Right renal cortex interstitium (tissue), 3 donors: ENCODE results near the gene ATXN1. TPM values are rescaled to one million over a fixed set of nuclear protein-coding genes. Genes with fewer than 3 reads are reported as not detected.

Source experiments
- DNase-seq, 3 donors: peaks; one replicate each; pipeline ENCODE4 v3.0.0-alpha.2; 2013; ENCODE audit warnings: low read depth in 3 of 3, low spot score in 2 of 3
- polyA plus RNA-seq, 3 donors: library from polyadenylated mRNA; unstranded; fragments of 120-200 nt; gene quantifications; one replicate each; pipeline ENCODE4 v1.2.1, GENCODE V29; 2013; ENCODE audit not compliant: insufficient read length in 3 of 3

The ATXN1 gene
- polyA plus RNA-seq, 3 donors: 17.5 to 19.4 (median 19.4) TPM

DNA sequence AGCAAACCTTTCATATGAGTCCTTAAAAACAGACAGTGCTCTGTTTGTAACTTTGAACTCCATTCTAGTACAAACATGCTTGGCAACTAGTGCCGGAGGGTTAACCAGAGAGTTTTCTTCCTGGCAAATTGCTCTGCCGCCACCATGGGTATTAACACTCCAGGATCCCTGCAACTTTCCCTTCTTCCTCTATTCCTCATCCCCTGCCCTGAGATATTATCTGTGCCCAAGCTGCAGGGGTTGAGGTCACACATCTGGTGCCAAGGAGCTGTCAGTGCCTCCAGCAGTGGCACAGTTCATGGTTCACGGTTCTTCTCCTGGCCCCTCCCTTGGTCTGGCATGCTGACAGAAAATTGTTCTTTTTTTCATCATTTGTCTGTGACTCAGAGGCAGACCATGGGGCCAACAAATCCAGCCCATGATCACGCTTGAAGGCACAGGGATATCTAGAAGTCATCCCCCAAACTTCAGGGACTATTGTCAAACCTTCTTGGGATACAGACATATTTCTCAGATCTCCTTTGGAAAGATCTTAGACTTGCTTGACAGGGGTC lies 77.5 kb downstream of the ATXN1 start:
- no peak for DNase-seq

DNA sequence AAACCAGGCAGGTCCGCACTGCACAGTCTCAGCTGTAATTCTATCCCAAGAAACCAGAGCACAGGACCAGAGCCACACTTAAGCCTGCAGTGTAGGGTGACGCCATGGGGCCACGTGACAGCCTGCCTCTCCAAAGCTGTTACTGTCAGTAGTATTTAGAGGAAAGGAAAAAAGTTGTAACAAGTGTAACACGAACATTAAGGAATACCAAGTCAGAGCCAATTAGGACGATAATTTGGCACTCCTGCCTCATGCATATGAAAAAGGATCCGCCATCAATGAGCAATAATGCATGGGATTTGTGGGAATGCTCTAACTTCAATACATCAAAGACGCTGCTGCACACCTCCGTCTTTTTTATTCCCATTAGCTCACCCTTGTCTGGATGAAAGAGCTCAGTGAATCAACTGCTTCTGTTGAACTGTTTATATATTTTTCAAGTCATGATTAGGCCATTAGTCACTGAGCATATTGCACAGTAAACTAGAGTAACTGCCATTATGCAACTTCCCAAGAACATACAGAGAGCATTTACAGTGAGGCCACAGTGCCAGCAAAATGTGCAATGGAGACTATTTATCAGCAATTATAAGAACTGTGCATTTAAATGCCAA lies 79.9 kb downstream of the ATXN1 start:
- DNase-seq: no peak

DNA sequence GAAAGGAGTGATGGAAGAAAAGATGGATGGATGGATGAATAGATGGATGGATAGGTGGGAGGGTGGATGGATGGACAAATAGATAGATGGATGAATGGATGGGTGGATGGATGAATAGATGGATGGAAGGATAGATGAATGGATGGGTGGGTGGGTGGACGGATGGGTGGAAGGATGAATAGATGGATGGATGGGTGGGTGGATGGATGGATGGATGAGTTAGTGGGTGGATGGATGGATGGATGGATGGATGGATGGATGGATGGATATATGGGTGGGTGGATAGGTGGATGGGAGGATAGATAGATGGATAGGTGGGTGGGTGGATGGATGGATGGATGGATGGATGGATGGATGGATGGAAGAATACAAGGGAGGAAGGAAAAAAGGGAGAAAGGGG lies 82.2 kb downstream of the ATXN1 start:
- DNase-seq: no peak

DNA sequence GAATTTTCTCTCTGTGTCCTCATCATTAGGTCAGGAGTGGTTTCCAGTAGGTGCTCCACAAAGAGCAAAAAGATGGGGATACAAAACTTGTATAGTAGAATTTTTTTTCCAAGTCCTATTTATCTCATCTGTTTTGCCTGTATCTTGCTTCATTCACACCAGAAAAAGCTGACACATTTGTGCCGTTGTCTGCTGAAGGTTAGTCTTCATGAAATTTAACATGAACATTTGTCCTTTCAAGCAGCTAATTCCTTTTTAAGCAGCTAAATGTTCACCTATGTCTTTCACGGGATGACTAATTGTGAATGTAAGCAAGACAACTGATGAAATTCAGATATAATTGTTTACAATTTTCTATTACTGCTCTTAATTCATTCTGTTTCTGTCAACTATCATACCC lies 83.8 kb downstream of the ATXN1 start:
- DNase-seq: no peak

DNA sequence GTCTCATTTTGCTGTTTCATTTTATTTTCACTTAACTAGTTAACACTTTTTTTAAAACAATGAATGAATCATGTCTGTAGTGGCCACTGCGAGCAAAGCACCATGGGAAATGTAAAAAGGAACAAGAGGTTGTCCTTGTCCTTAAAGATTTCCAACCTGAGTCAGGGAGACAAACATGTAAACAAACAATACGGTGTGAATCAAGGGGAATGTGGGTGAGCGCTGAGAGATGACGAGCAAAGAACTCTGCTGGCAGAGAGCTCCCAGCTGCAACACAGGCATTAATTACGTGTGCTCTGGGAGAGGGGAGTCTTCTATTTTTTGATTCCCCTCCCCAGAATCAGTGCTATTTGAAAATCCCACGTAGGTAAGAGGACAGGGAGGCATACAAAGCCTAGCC lies 84.3 kb downstream of the ATXN1 start:
- no peak for DNase-seq

DNA sequence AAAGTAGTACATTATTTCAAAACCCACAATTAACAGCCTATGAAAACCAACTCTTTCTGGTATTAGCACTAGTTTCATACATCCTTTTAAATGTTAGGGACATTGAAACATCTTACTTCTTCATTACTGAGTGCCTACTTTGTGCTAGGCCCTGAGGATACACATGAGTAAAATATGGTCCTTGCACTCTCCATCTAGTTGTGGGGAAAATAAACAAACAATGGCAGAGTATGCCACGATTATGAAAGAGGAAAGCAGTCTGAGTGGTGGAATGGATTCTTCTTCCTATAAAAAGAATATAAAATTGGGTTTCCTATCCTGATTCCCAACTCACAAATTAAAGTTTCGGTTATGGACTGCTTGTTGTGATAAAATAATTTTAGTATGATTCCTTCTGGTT lies 84.9 kb downstream of the ATXN1 start:
- DNase-seq: no peak

DNA sequence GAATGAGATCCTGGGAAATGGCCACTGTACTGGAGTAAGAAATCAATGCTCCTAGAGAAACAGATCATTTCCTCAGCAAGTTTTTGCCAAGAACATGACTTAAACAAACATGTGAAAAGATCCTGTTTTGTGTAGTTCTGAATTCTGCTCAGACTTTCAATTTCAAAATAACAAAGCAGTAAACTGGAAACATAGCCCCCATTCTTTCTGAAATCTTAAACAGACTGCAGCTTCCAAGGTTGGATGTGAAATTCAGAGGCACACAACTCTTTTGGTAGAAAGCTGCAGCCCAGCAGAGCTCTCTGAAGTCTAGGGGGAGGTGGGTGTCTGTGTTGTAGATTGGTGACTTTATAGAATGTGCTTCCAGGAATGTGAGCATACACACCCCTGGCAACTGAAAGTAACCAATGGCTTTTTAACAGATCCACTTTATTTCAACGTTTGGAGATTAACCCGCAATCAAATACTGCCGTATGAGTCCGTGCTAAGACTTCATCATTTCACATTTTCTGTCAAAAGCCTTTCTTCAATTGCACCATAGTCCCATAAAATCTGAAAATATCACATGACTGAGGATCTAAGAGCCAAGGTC lies 86.4 kb downstream of the ATXN1 start:
- no peak for DNase-seq

DNA sequence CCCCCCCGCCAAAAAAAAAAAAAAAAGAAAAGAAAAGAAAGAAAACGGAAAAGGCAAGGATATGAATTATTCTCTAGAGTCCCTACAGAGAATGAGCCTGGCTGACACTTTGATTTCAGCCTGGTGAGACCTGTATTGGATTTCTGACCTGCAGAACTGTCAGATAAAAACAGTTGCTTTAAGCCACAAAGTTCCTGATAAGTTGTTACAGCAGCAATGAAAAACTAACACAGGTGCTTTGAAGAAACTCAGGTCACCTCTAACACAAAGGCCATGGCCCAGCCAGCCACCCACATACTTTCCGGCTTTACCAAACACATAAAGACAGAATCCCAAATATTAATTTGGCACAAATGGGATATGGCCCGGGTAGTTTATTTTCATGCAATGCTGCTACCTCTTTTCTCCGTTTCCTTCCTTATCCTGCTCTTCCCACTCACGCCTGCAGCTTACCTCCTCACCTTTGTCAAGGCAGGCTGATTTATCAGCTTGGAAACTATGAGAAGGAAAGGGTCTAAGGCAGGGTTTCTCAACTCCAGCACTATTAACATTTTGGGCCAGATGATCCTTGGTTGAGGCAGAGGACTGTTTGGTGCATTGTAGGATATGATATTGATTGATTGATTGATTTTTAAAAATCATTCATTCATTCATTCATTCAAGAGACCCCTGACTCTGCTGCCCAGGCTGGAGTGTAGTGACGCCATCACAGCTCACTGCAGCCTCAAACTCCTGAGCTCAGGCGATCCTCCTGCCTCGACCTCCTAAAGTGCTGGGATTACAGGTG lies 88.1 kb downstream of the ATXN1 start:
- DNase-seq: no peak

DNA sequence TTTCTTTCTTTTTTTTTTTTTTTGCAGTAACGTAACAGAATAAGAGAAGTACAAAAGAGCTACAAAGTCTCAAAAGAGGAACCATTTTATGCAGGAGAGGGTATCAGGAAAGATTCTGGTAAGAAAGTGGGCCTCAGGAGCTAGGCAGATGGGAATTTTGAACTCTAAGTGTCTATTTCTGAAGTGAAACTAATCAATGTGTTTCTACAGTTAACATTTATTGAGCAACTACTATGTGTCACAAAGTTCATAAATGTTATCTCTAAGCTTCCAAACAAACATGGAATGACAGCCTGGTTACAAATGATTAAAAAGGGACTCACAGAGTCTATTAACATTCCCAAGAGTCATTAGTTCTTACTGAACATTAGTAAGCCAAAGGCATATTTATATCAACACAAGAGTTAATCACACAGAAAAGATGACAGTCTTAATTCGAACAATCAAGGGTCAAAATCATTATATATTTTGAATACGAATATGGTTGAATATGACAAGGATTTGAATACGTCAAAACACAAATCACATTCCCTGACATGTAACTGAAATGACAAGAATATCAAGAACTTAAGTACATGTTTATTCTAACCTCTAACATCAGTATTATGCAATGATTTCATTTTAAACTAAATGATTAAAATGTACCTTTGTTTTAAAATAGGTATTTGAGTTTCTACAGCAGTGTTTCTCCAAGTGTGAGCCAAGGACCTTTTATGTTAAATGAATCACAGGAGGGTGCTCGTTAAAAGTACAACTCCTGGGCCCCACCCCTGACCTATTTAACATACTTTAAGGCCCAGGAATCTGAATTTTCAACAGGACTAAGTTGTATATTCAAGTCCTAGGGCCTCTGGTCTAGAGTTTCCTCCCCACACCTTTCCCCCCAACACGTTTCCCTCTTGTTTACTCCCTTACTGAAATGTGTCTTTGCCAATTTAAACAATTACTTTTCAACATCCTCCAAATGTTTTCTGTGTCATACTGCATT lies 89.7 kb downstream of the ATXN1 start:
- DNase-seq: no peak

DNA sequence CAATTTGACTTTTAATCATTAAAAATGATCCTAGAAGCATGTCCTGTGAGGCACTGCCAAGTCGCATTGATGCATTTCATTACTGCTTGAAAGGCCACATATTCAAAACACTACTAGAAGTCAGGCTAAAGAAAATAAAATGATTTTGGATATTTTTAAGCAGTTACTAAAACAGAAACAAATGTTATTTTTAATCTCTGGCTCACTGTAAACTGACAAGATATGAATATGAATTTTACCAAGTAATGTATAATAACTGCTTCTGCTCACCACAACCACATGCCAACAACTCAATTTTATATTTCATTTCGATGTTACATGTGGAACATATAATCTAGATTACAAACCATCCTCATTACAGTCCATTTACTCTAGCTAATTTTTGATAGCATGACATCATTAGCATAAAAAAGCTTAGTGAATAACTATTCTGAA lies 90.6 kb downstream of the ATXN1 start:
- no peak for DNase-seq

DNA sequence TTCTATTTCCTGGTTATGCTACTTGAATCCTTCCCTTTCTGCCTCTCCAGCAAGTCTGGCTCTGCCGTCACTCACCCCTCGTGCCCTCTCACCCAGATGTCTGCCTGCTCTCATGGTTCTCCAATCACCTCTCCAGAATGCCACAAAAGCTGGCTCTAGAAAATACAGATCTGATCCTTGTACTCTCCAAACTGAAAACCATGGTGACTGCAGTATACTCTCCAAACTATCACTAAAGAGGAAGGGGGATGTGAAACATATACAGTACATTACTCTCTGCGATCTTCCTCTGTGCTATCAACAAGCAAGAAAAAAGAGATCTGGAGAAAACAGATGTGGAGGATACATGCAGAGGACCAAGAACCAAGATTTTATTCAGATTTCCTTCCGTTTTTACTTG lies 91.1 kb downstream of the ATXN1 start:
- DNase-seq: no peak

DNA sequence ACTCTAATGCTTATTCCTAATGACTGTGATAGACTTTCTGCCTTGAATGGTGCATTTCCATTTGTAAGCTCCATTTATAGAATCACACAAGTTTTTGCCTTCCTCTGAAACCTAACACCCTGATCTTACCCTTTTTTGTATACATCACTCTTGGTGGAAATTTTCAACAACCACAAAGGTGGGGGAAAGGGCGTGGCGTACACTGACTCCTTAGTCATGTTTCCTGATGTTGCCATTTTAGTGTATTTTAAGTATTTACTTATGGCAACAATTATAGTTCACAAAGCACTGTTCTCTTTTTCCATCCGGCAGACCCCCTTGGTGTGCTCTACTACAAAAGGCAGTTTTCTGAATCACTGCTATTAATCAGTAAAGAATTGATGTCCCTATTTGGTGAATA lies 92.0 kb downstream of the ATXN1 start:
- no peak for DNase-seq

DNA sequence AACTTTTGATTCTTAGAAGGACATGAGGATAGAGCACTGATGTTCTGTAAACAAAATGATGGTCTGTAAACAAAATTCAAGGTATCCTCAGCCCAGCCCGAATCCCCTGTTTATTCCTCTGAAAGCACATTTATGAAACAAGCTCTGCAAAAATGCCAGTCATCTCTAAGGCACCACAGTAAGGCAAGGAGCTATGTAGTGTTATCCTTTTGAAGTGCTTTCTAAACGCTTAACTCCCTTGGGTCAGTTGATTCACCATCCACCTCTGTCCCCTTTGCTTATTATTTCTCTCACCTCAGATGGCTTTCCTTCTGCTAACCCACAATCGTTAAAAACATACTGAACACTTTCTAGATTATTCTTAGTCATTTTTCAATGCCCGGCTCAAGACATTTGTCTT lies 93.8 kb downstream of the ATXN1 start:
- DNase-seq: no peak

DNA sequence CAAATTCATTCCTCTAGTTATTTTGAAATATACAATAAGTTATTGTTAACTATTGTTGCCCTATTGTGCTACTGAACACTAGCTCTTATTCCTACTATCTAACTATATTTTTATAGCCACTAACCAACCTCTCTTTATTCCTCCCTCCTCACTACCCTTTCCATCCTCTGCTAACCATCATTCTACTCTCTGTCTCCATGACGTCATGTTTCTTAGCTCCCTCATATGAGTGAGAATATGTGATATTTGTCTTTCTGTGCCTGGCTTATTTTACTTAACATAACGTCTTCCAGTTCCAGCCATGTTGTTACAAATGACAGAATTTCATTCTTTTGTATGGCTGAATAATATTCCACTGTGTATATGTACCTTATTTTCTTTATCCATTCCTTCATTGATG lies 95.3 kb downstream of the ATXN1 start:
- no peak for DNase-seq

DNA sequence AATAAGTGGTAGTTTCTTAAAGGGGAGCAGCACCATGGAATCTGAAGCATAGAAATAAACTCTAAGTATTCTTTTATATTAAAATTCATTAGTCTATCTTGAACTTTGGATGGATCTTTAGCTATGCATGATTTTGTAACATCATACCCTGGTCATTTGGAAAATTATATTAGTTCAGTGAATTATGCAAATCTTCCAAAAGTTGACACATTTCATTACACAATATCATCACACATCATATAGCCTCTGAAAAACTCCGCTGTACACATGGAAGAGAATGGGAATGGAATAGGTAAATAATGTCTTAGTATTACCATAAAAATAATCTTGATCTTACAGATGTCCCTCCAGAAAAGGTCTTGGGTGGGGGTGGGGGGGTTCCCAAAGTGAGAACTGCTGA lies 96.1 kb downstream of the ATXN1 start:
- no peak for DNase-seq

DNA sequence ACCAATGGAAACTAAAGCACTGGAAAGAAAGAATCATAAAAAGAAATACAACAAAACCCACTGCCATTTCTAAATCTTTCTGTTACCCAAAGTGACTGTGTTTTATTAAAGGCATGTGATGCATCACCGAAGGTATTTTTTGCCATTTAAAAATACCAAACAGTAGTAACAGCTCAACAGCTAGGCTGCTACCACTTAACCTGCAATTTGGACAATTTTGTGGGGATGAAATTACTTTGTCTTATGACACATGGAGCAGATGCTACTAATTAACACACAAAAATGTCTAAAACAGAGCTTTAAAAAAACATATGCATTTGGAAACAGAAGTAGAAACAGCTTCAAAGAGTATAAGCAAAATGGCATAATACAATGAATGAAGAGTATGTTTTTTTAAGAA lies 97.4 kb downstream of the ATXN1 start:
- no peak for DNase-seq

DNA sequence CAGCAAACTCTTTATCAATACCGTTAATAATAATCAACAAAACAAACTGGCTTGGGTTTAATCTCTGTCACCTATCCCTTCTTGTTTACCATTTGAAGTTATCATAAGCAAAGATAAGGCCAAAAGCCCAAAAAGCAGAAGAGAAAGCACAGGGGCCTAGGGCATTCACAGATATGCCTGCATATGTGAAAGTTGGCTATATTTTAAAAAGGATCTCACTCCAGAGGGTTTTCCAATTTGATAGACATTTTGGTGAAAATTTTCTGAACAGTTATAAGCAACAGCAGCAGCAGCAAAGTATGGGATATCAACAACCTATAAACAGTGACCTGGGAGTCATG lies 101.1 kb downstream of the ATXN1 start:
- DNase-seq: no peak

DNA sequence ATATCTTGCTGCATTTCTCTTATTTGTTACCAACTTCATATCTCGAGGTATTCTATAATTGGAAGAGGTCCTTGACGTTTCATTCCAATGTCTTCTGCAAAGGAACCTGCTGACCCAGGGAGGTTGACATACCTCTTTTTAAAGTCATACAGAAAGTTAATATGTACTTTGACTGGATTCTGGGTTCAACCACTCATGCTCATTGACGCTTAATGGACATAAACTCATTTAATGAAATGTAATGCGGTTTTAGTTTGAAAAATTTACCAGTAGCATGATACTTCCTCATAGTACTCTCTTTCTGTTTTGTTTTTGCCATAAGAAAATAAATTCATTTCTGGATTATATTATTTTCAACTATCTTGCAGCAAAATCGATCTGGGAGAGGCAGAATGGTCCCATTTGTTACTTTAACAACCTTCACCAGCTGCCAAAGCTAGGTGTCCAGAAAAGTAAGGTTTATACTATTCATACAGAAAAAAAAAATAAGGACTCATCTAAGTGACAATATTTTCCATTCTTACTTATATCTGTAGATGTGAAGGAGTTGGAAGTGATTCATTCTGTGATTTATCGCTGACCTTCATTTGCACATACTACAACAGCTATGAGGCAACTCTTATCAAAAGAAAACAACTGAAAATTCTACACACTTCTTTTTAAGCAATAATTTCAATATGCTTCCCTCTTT lies 101.6 kb downstream of the ATXN1 start:
- DNase-seq: no peak

DNA sequence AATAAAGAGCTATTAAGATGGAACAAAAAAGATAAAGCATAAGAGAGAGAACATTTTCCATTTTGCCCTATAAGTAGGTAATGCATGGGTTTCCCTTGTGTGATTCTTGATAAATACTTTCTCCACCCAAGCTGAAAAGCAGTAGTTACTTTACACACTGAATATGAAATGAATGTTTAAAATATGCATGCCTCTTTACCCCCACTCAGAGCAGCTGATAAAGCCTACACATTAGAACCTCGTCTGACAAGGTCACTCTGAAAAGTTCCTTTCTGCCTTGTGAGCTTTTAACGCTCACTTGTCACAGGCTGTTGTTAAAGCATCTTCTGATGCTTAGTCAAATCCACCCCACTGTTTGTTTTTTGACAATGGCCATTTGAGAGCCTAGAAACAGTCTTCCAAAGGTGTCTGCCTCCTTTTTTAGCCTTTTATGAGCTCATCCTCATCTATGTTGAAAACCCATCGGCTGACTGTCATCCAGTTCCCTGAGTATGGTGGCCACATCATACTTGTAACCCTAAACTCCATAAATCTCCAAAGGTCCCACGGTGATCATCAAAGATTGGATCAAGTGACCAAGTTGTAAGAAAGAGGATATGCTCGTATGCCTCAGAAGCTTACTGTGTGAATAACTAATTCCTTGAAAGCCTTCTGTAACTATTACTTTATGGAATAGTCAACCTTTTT lies 102.8 kb downstream of the ATXN1 start:
- peak in 2 of 3 donors; percentile 27 to 53 for DNase-seq

DNA sequence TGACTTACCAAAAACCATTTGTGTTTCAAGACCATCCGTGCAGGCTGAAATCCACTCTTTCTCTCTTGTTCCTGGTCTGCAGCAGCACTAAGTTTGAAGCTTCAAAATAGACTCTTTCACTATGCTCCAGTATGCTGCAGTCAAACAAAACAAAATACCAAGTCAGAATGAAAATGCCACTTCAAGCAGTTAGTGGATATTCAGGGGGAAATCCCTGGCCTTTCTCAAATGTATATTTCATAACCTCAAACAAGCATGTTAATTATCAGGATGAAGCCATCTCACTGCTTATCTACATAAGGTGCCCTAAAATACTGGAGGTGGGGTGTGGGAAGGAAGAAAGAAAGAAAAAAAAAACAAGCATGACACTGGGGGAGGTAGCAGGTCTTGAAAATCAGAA lies 103.5 kb downstream of the ATXN1 start:
- no peak for DNase-seq
